ENCODE results near the gene TMEM92.
"Not testable (repeated sequence)": the region's sequence is repeated elsewhere in the genome, so short reads cannot be mapped to it uniquely, and the experiment has no call there.

TMEM92 gene

GRCh38 chr17:50301891-50302584, 27.8 kb downstream of the TMEM92 start:
- DNase-seq, result no peak

GRCh38 chr17:50303051-50303450, 28.8 kb downstream of the TMEM92 start:
- DNase-seq, result no peak

- no peak for DNase-seq
Measured at GRCh38 chr17:50303596-50303995, 29.3 kb downstream of the TMEM92 start.

GRCh38 chr17:50304781-50305404, 30.6 kb downstream of the TMEM92 start:
- no peak for DNase-seq

- no peak for DNase-seq
Measured at GRCh38 chr17:50307654-50308053, 33.4 kb downstream of the TMEM92 start.

- DNase-seq, result no peak
Measured at GRCh38 chr17:50308666-50309065, 34.4 kb downstream of the TMEM92 start.

GRCh38 chr17:50310455-50311111, 36.3 kb downstream of the TMEM92 start:
- no peak for DNase-seq

- no peak for DNase-seq
Measured at GRCh38 chr17:50311112-50311460, 36.8 kb downstream of the TMEM92 start.

GRCh38 chr17:50311483-50311882, 37.2 kb downstream of the TMEM92 start:
- DNase-seq, result no peak

GRCh38 chr17:50312308-50312707, 38.0 kb downstream of the TMEM92 start:
- no peak for DNase-seq

GRCh38 chr17:50314456-50315011, 40.3 kb downstream of the TMEM92 start:
- DNase-seq, result no peak

- no peak for DNase-seq
Measured at GRCh38 chr17:50316016-50316587, 41.8 kb downstream of the TMEM92 start.

GRCh38 chr17:50316660-50317059, 42.4 kb downstream of the TMEM92 start:
- DNase-seq, result not testable (repeated sequence)

- DNase-seq, result no peak
Measured at GRCh38 chr17:50317121-50317520, 42.9 kb downstream of the TMEM92 start.

- no peak for DNase-seq
Measured at GRCh38 chr17:50318501-50319285, 44.4 kb downstream of the TMEM92 start.

- DNase-seq, result no peak
Measured at GRCh38 chr17:50319306-50320004, 45.2 kb downstream of the TMEM92 start.

- no peak for DNase-seq
Measured at GRCh38 chr17:50322271-50322670, 48.0 kb downstream of the TMEM92 start.

GRCh38 chr17:50323060-50323459, 48.8 kb downstream of the TMEM92 start:
- no peak for DNase-seq

- DNase-seq, result no peak
Measured at GRCh38 chr17:50325906-50326305, 51.6 kb downstream of the TMEM92 start.

- no peak for DNase-seq
Measured at GRCh38 chr17:50326831-50327364, 52.6 kb downstream of the TMEM92 start.

GRCh38 chr17:50328363-50329325, 54.4 kb downstream of the TMEM92 start:
- no peak for DNase-seq
